GM18508 (cell line): ENCODE data around the gene FER.
"Not testable (repeated sequence)": the region's sequence is repeated elsewhere in the genome, so short reads cannot be mapped to it uniquely, and the experiment has no call there.

Source experiments
- ATAC-seq: cut with Tn5 transposase; IDR thresholded peaks from one replicate; pipeline ENCODE4 v1.9.1; 2021; ENCODE audit warnings: moderate number of reproducible peaks; ENCODE audit not compliant: insufficient read depth, unreplicated experiment

Gene FER

DNA sequence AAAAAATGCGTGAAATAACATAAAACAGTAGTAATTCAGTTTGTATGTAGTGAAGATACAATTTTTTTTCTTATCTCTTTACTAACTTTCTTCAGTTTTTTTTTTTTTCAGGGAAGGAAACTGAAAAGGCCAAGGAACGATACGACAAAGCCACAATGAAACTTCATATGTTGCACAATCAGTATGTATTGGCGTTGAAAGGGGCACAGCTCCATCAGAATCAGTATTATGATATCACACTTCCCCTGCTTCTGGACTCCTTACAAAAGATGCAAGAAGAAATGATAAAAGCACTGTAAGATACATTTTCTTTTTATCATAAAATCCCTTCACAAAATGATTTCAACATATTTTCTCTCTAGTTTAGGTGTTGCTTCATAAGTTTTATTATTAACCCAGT is 120.0 kb downstream of the FER start:
- ATAC-seq, result no peak

DNA sequence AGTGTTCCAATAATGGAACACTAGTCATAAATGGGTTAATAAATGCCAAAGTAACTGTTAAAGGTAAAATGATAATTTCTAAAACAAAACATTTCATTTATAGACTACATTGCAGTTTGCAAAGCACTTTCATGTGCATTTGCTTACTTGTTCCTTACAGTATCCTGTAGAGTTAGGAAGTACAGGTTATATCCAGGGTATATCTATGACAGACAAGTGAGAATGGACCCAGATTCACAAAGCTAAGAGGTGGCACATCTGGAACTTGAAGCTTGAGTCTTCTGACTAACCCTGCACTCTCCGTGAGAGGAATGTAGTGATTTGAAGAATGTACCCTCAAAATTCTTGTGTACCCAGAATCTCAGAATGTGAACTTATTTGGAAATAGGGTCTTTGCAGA is 121.4 kb downstream of the FER start:
- ATAC-seq, result no peak

DNA sequence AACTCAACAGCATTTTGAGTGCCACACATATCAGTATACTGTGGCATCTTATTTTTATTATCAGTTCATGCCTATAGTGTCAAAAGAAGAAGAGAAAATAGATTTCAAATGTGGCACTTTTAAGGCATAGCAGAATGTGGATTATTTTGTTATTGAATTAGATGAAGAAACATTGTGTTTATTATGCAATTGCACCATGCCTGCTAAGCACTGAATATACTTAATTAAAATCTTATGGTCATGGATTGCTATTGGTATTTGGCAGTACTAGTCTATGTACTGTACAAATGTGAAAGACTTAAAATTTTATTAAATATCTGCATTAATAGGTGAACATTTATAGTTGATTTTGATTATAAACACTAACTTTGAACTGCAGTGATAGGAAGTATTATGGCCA is 128.8 kb downstream of the FER start:
- ATAC-seq, result no peak

GRCh38 chr5:108878756-108879155 is 131.1 kb downstream of the FER start:
- ATAC-seq, result no peak

DNA sequence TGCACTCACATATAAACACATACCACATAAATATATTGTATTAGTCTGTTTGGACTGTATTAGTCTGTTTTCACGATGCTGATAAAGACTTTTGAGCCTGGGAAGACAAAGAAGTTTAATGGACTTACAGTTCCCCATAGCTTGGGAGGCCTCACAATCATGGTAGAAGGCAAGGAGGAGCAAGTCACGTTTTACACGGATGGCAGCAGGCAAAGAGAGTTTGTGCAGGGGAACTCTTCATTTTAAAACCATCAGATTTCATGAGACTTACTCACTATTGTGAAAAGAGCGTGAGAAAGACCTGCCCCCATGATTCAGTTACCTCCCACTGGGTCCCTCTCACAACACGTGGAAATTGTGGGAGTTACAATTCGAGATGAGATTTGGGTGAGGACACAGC is 133.4 kb downstream of the FER start:
- no peak for ATAC-seq

- no peak for ATAC-seq
Observed at GRCh38 chr5:108884736-108885135, 137.0 kb downstream of the FER start.

GRCh38 chr5:108898257-108898656 is 150.6 kb downstream of the FER start:
- ATAC-seq, result no peak

DNA sequence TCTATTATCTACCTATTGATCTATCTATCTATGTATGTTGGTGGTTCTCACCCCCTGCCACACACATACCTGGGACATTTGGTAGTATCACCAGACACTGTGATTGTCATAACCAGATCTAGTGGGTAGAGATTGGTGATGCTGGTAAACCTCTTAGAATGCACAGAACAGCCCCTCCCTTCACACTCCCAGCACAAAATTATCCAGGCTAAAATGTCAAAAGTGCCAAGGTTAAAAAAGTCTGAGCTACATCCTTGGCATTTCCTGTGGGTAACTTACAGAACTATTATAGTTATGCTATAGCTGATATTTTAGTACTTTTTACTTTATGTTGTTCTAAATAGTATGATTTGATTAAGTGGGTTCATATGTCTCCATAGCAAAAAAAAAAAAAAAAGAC is 151.0 kb downstream of the FER start:
- no peak for ATAC-seq

DNA sequence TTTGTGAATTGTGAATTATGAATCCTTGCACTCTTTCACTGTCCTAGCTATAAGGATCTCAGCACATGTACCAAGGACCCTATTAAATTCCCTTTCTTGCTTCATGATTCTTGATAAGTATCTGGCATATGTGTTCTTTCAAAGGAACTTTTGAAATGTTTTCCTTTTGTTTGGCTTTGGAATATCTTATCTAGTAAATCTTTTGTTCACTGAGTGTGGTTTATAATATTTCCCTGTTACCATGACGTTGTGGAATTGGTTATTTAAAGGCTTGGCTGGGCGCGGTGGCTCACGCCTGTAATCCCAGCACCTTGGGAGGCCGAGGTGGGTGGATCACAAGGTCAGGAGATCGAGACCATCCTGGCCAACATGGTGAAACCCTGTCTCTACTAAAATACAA is 151.5 kb downstream of the FER start:
- ATAC-seq, result not testable (repeated sequence)

DNA sequence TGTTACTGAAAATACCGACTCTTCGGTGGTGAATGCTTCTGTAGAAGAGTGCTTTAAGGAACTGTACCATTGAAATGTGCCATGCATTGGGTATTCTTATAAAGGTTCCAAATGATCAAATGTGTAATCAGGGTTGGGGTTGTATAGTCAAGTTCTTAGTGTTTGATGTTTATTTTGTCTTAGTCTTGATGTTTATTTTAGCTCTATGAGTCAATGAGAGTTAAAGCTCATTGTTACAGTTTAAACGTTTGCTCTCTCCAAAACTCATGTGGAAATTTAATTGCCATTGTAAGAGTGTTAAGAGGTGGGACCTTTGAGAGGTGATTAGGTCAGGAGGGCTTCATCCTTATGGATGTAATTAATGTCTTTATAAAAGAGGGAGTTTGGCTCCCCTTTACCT is 153.0 kb downstream of the FER start:
- ATAC-seq, result no peak

- ATAC-seq, result no peak
Observed at GRCh38 chr5:108905805-108906204, 158.1 kb downstream of the FER start.

- no peak for ATAC-seq
Observed at GRCh38 chr5:108910627-108911026, 162.9 kb downstream of the FER start.

GRCh38 chr5:108911055-108911454 is 163.4 kb downstream of the FER start:
- ATAC-seq, result peak; percentile 76

DNA sequence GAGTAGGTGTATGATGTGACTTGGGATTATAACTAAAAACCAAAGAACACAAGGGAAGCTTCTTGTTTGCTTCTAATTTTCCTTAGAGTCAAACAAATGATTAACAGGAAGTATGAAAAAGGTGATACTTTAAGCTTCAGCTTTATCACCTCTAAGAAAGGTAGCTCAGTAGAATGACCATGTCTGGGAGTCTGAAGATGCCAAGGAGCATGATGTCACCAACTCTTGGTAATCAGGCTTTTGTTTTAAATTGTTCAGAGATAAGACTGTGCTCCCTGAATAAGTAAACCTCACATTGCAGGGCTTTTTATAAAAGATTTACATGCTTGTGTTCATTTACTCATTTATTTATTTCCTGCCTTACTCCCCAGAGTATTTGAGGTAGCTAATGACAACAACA is 169.9 kb downstream of the FER start:
- no peak for ATAC-seq

GRCh38 chr5:108919591-108920326 is 172.1 kb downstream of the FER start:
- ATAC-seq, result no peak

GRCh38 chr5:108924457-108924961 is 176.8 kb downstream of the FER start:
- ATAC-seq, result no peak

GRCh38 chr5:108925073-108925472 is 177.4 kb downstream of the FER start:
- ATAC-seq, result no peak

GRCh38 chr5:108930107-108930506 is 182.4 kb downstream of the FER start:
- no peak for ATAC-seq

GRCh38 chr5:108935611-108936010 is 187.9 kb downstream of the FER start:
- ATAC-seq, result no peak

DNA sequence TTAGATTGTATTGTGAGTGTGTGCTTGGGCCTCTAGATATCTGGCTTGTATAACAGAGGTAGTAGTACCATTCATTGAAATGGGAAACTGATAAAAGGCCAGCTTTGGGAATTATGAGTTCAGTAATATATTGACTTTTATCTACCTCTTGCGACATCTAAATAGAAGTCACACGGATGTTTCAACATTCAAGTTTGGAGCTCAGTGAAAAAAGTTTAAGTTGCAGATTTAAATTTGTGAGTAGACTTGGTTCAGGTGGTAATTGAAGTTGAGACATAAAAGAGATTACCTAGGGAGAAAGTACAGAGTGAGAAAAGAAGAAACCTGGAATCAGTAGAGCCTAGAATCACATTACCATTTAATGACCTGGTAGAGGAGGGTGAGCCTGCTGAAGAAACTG is 189.5 kb downstream of the FER start:
- no peak for ATAC-seq

DNA sequence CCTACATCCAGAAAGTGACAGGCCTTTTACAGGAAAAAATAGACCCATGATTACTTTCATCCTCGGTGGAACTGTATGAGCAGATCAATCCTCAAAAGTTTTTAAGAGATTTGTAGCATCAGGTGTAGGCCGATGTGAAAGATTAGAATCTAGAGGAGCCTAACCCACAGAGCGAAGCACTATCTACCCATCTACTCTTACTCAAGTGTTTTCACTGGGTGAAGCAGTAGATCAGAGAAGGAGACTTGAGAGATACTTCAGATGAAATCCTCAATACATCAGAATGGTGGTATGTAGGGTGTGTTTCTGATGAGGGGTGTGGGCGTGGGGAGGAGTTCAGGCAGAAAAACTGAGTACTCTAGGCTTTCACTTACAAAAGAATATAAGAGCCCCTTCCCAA is 192.8 kb downstream of the FER start:
- no peak for ATAC-seq

GRCh38 chr5:108941746-108942145 is 194.0 kb downstream of the FER start:
- no peak for ATAC-seq
